ENCODE measurements around the gene KCNIP4.
"Not testable (repeated sequence)": the region's sequence is repeated elsewhere in the genome, so short reads cannot be mapped to it uniquely, and the experiment has no call there.

The KCNIP4 gene

GRCh38 chr4:20754036-20754435, 1194.5 kb downstream of the KCNIP4 start:
- DNase-seq (ENCODE audit: low read depth) = no peak

GRCh38 chr4:20752641-20753040, 1195.9 kb downstream of the KCNIP4 start:
- DNase-seq (ENCODE audit: low read depth) = no peak

- not testable (repeated sequence) for DNase-seq (ENCODE audit: low read depth)
Measured at GRCh38 chr4:20746000-20746399, 1202.6 kb downstream of the KCNIP4 start.

GRCh38 chr4:20735931-20736330, 1212.6 kb downstream of the KCNIP4 start:
- no peak for DNase-seq (ENCODE audit: low read depth)

- DNase-seq (ENCODE audit: low read depth) = no peak
Measured at GRCh38 chr4:20724915-20725314, 1223.7 kb downstream of the KCNIP4 start.

- no peak for DNase-seq (ENCODE audit: low read depth)
Measured at GRCh38 chr4:20723463-20723862, 1225.1 kb downstream of the KCNIP4 start.

GRCh38 chr4:20723019-20723418, 1225.6 kb downstream of the KCNIP4 start:
- no peak for DNase-seq (ENCODE audit: low read depth)

- DNase-seq (ENCODE audit: low read depth) = no peak
Measured at GRCh38 chr4:20711335-20711734, 1237.2 kb downstream of the KCNIP4 start.

- peak; percentile 93 for DNase-seq (ENCODE audit: low read depth)
Measured at GRCh38 chr4:20700007-20700761, 1248.4 kb downstream of the KCNIP4 start, which contains the start of gene PACRGL. Gene PACRGL, plus strand, starts transcription at chr4:20700458. Its CDS starts 4,024 bp downstream, at chr4:20704482.

- no peak for DNase-seq (ENCODE audit: low read depth)
Measured at GRCh38 chr4:20698820-20699219, 1249.8 kb downstream of the KCNIP4 start.

GRCh38 chr4:20698382-20698781, 1250.2 kb downstream of the KCNIP4 start:
- DNase-seq (ENCODE audit: low read depth) = no peak

- DNase-seq (ENCODE audit: low read depth) = no peak
Measured at GRCh38 chr4:20696815-20697214, 1251.8 kb downstream of the KCNIP4 start.

- DNase-seq (ENCODE audit: low read depth) = no peak
Measured at GRCh38 chr4:20687864-20688263, 1260.7 kb downstream of the KCNIP4 start.

- DNase-seq (ENCODE audit: low read depth) = no peak
Measured at GRCh38 chr4:20684852-20685763, 1263.5 kb downstream of the KCNIP4 start.

GRCh38 chr4:20683766-20684165, 1264.8 kb downstream of the KCNIP4 start:
- DNase-seq (ENCODE audit: low read depth) = no peak

- DNase-seq (ENCODE audit: low read depth) = no peak
Measured at GRCh38 chr4:20682853-20683252, 1265.7 kb downstream of the KCNIP4 start.

GRCh38 chr4:20681271-20681670, 1267.3 kb downstream of the KCNIP4 start:
- no peak for DNase-seq (ENCODE audit: low read depth)

- no peak for DNase-seq (ENCODE audit: low read depth)
Measured at GRCh38 chr4:20680736-20681135, 1267.8 kb downstream of the KCNIP4 start.

GRCh38 chr4:20679951-20680350, 1268.6 kb downstream of the KCNIP4 start:
- no peak for DNase-seq (ENCODE audit: low read depth)

All from stimulated activated CD4-positive, alpha-beta T cell treated with anti-CD3 and anti-CD28 coated beads, Interleukin-2, amount 100 ng/mL, for 4 hours (primary cell).